Aortic smooth muscle cell (primary cell): ENCODE data around the gene PDZD2. TPM values are rescaled to one million over a fixed set of nuclear protein-coding genes. Genes with fewer than 3 reads are reported as not detected.

Experiments
- total RNA-seq: library from RNA; depleted of rRNA; stranded (reverse); fragments of >200 nt; gene quantifications from 2 replicates; pipeline ENCODE4 v1.2.3, GENCODE V29; 2014

Gene PDZD2
- total RNA-seq = 0.19 and 1.1 TPM in 2 replicates

DNA sequence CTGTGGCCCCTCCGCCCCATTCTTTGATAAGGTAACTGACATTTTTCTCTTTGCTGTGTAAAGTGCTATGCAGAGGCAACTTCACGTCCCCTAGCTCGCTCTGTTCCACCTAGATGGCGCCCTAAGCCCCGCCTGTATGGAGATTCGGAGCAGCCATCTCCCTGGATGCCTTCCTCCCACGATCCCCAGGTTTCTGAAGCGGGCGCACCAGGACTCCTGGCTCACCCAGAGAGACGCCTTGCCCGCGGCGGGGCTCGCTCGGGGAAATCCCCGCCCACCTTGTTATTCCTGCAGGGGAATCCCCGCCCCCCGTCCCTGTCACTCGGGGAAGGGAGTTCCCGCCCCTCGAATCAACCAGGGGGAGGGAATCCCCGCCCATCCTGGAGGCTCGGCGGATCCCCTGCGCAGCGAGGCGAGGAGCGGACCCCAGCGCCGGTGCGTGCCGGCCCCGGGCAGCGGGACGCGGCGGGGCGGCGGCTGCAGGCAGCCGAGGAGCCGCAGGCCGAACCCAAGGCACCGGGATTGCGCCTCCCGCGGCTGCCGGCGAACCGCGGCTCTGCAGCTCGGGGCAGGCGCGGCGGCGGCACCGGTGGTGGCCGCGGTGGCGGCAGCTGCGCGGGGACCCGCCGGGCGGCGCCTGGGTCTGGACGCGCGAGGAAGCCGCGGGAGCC lies at the start of gene PDZD2:
PDZD2 (plus strand) TSS at position 384 of the 671 bp plus-strand sequence.

Other genes with a start within 250 kb of the PDZD2 start
- 44.0 and 51.2 TPM in 2 replicates for gene DROSHA, start 107.0 kb upstream of the PDZD2 start, total RNA-seq
- gene C5orf22, start 106.8 kb upstream of the PDZD2 start, total RNA-seq = 12.0 and 12.8 TPM in 2 replicates